K562 (cell line): ENCODE data around the gene LONP1. TPM values are rescaled to one million over a fixed set of nuclear protein-coding genes. Genes with fewer than 3 reads are reported as not detected.

Source experiments
- ESRRA ChIP-seq: fragments of 450-650 bp; IDR thresholded peaks from 2 replicates; pipeline ENCODE4 v1.6.1; 2014; ENCODE audit warnings: low read depth, mild to moderate bottlenecking, moderate library complexity, borderline replicate concordance
- HCFC1 ChIP-seq: IDR thresholded peaks from 2 replicates; pipeline ENCODE4 v1.6.1; 2012; ENCODE audit warnings: low read depth, low read length, improper control_type of control experiment
- HNRNPK ChIP-seq: fragments of 200-400 bp; formaldehyde crosslinking; IDR thresholded peaks from one replicate; pipeline ENCODE4 v1.6.1; 2018; ENCODE audit warnings: mild to moderate bottlenecking, low read depth, low read length; ENCODE audit not compliant: poor library complexity, severe bottlenecking
- PHF8 ChIP-seq: fragments of 200-600 bp; sonication (generic); IDR thresholded peaks from 2 replicates; pipeline ENCODE4 v1.6.1; 2012; ENCODE audit warnings: mixed run types, mild to moderate bottlenecking, inconsistent platforms, low read length, moderate library complexity, borderline replicate concordance
- SUPT5H ChIP-seq: fragments of 450-650 bp; IDR thresholded peaks from 2 replicates; pipeline ENCODE4 v1.6.1; 2016
- XRCC5 ChIP-seq: fragments of 200-400 bp; formaldehyde crosslinking; IDR thresholded peaks from 2 replicates; pipeline ENCODE4 v1.6.1; 2017; ENCODE audit warnings: low read depth, mild to moderate bottlenecking, low read length
- ZNF57 ChIP-seq: fragments of 450-650 bp; formaldehyde crosslinking; IDR thresholded peaks from 2 replicates; pipeline ENCODE4 v1.4.0; 2020; ENCODE audit warnings: mild to moderate bottlenecking, moderate library complexity
- ZNF668 ChIP-seq: fragments of 250-450 bp; sonication (Bioruptor Pico); IDR thresholded peaks from 2 replicates; pipeline ENCODE4 v1.8.0; 2022; ENCODE audit warnings: mild to moderate bottlenecking, inconsistent platforms
- polyA plus RNA-seq, 8 experiments: library from polyadenylated mRNA; depleted of rRNA in 4 of 8; stranded (reverse) in 5 of 8; unstranded in 3 of 8; fragments of >200 nt; fragmentation: Nextera tagmentation in 2 of 8; fragmentation: Illumina TruSeq in 1 of 8; extraction: Ambion mirVana in 2 of 8; extraction: Trizol in 1 of 8; gene quantifications; 2 replicates each; pipeline versions ENCODE4 v1.2.1 to v1.2.3, GENCODE V29; 2011 to 2014; ENCODE audit warnings: inconsistent platforms in 1 of 8, missing spikeins in 1 of 8
- total RNA-seq, 7 experiments: library from RNA; depleted of rRNA in 6 of 7; stranded (reverse); fragments of >200 nt in 6 of 7; fragmentation: Illumina TruSeq in 2 of 7; extraction: Trizol in 2 of 7; gene quantifications; 2 replicates each; pipeline versions ENCODE4 v1.2.1 to v1.2.3, GENCODE V29; 2011 to 2021; ENCODE audit warnings: low replicate concordance in 1 of 7
- TF ChIP-seq, protein P1 (sequence below): fragments of 450-650 bp; IDR thresholded peaks from 2 replicates; pipeline ENCODE4 v1.6.1; 2016; ENCODE audit warnings: mild to moderate bottlenecking, moderate library complexity
- TF ChIP-seq, protein P2 (sequence below): sonication (generic); formaldehyde crosslinking; IDR thresholded peaks from 2 replicates; pipeline ENCODE4 v1.8.1; 2023; ENCODE audit warnings: mild to moderate bottlenecking, missing genetic modification reagents, moderate library complexity
- TF ChIP-seq, protein P3 (sequence below): sonication (generic); formaldehyde crosslinking; IDR thresholded peaks from 2 replicates; pipeline ENCODE4 v1.8.0; 2022; ENCODE audit warnings: missing genetic modification reagents, mild to moderate bottlenecking, moderate library complexity, borderline replicate concordance
- TF ChIP-seq, protein P4 (sequence below): sonication (generic); IDR thresholded peaks from 2 replicates; pipeline ENCODE4 v1.6.1; 2016

LONP1 gene
- total and polyA plus RNA-seq, 9 of the 15 experiments (the other 6 are each of a cell fraction or from before 2014, with no cell fraction given), result 1.1 to 238 (median 84.5) TPM

DNA sequence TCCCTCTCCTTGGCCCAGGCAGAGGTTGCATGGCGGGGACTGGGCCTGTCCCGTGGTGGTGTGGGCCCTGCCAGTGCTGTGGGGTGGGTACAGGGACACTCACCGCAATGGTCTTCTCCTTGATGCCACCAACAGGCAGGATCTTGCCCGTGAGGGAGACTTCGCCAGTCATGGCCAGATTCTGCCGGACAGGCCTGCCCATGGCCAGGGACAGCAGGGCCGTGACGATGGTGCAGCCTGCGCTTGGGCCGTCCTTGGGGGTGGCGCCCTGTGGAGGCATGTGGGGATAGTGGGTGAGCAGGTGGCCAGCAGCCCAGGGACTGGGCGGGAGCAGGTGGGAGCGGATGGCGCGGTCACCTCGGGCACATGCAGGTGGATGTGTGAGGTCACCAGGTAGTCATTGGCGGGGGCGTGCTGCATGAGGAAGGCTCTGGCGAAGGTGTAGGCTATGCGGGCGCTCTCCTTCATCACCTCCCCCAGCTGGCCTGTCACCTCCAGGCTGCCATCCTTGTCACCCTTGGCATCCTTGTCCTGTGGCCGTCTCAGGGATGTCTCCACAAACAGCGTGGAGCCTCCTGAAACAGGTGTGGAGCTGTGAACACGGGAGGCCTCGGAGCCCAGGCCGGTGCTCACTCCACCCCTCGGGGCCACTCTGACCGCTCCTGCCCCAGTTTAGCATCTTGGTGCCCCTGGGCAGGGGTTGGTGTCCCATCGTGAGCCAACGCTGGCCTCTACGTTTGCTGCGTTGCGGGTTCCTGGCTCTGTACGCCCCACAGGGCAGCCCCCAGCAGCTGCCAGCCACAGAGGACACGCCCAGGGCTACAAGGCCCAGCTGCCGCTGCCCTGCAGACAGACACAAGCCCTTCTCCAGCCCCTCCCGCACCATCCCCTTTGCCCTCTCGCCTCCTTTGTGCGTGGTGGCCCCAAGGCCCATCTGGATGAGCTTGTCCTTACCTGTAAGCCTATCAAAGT lies 26.5 kb downstream of the LONP1 start (continued):
- TF ChIP-seq, protein P1, sequence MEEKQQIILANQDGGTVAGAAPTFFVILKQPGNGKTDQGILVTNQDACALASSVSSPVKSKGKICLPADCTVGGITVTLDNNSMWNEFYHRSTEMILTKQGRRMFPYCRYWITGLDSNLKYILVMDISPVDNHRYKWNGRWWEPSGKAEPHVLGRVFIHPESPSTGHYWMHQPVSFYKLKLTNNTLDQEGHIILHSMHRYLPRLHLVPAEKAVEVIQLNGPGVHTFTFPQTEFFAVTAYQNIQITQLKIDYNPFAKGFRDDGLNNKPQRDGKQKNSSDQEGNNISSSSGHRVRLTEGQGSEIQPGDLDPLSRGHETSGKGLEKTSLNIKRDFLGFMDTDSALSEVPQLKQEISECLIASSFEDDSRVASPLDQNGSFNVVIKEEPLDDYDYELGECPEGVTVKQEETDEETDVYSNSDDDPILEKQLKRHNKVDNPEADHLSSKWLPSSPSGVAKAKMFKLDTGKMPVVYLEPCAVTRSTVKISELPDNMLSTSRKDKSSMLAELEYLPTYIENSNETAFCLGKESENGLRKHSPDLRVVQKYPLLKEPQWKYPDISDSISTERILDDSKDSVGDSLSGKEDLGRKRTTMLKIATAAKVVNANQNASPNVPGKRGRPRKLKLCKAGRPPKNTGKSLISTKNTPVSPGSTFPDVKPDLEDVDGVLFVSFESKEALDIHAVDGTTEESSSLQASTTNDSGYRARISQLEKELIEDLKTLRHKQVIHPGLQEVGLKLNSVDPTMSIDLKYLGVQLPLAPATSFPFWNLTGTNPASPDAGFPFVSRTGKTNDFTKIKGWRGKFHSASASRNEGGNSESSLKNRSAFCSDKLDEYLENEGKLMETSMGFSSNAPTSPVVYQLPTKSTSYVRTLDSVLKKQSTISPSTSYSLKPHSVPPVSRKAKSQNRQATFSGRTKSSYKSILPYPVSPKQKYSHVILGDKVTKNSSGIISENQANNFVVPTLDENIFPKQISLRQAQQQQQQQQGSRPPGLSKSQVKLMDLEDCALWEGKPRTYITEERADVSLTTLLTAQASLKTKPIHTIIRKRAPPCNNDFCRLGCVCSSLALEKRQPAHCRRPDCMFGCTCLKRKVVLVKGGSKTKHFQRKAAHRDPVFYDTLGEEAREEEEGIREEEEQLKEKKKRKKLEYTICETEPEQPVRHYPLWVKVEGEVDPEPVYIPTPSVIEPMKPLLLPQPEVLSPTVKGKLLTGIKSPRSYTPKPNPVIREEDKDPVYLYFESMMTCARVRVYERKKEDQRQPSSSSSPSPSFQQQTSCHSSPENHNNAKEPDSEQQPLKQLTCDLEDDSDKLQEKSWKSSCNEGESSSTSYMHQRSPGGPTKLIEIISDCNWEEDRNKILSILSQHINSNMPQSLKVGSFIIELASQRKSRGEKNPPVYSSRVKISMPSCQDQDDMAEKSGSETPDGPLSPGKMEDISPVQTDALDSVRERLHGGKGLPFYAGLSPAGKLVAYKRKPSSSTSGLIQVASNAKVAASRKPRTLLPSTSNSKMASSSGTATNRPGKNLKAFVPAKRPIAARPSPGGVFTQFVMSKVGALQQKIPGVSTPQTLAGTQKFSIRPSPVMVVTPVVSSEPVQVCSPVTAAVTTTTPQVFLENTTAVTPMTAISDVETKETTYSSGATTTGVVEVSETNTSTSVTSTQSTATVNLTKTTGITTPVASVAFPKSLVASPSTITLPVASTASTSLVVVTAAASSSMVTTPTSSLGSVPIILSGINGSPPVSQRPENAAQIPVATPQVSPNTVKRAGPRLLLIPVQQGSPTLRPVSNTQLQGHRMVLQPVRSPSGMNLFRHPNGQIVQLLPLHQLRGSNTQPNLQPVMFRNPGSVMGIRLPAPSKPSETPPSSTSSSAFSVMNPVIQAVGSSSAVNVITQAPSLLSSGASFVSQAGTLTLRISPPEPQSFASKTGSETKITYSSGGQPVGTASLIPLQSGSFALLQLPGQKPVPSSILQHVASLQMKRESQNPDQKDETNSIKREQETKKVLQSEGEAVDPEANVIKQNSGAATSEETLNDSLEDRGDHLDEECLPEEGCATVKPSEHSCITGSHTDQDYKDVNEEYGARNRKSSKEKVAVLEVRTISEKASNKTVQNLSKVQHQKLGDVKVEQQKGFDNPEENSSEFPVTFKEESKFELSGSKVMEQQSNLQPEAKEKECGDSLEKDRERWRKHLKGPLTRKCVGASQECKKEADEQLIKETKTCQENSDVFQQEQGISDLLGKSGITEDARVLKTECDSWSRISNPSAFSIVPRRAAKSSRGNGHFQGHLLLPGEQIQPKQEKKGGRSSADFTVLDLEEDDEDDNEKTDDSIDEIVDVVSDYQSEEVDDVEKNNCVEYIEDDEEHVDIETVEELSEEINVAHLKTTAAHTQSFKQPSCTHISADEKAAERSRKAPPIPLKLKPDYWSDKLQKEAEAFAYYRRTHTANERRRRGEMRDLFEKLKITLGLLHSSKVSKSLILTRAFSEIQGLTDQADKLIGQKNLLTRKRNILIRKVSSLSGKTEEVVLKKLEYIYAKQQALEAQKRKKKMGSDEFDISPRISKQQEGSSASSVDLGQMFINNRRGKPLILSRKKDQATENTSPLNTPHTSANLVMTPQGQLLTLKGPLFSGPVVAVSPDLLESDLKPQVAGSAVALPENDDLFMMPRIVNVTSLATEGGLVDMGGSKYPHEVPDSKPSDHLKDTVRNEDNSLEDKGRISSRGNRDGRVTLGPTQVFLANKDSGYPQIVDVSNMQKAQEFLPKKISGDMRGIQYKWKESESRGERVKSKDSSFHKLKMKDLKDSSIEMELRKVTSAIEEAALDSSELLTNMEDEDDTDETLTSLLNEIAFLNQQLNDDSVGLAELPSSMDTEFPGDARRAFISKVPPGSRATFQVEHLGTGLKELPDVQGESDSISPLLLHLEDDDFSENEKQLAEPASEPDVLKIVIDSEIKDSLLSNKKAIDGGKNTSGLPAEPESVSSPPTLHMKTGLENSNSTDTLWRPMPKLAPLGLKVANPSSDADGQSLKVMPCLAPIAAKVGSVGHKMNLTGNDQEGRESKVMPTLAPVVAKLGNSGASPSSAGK, result no peak
- peak; percentile 49 for TF ChIP-seq SUPT5H
- no peak for TF ChIP-seq HCFC1
- no peak for TF ChIP-seq ZNF668 (CRISPR knock-in tag)
- TF ChIP-seq ESRRA, result no peak
- TF ChIP-seq, protein P2, sequence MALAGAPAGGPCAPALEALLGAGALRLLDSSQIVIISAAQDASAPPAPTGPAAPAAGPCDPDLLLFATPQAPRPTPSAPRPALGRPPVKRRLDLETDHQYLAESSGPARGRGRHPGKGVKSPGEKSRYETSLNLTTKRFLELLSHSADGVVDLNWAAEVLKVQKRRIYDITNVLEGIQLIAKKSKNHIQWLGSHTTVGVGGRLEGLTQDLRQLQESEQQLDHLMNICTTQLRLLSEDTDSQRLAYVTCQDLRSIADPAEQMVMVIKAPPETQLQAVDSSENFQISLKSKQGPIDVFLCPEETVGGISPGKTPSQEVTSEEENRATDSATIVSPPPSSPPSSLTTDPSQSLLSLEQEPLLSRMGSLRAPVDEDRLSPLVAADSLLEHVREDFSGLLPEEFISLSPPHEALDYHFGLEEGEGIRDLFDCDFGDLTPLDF (CRISPR knock-in tag), result no peak
- no peak for TF ChIP-seq PHF8
- TF ChIP-seq, protein P3, sequence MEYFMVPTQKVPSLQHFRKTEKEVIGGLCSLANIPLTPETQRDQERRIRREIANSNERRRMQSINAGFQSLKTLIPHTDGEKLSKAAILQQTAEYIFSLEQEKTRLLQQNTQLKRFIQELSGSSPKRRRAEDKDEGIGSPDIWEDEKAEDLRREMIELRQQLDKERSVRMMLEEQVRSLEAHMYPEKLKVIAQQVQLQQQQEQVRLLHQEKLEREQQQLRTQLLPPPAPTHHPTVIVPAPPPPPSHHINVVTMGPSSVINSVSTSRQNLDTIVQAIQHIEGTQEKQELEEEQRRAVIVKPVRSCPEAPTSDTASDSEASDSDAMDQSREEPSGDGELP (CRISPR knock-in tag), result peak; percentile 21; the same call in 1 of the 2 replicates
- TF ChIP-seq, protein P4, sequence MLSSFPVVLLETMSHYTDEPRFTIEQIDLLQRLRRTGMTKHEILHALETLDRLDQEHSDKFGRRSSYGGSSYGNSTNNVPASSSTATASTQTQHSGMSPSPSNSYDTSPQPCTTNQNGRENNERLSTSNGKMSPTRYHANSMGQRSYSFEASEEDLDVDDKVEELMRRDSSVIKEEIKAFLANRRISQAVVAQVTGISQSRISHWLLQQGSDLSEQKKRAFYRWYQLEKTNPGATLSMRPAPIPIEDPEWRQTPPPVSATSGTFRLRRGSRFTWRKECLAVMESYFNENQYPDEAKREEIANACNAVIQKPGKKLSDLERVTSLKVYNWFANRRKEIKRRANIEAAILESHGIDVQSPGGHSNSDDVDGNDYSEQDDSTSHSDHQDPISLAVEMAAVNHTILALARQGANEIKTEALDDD, result no peak
- TF ChIP-seq HNRNPK, result no peak
- TF ChIP-seq XRCC5, result 0 out of 2 replicates have a peak, but pooled peaks have one; percentile 53
- TF ChIP-seq ZNF57, result no peak
